SK-N-SH treated with all-trans-retinoic acid at 6 μM for 48 hours (cell line): Measurements from ENCODE around the gene LY6G6C.

Experiments used
- ATAC-seq: fragments of 200-7000 bp; cut with Tn5 transposase; 3 replicates; pipeline ENCODE4 v1.9.1; 2020; ENCODE audit warnings: mild to moderate bottlenecking, moderate library complexity
- ARNTL ChIP-seq: fragments of 450-650 bp; formaldehyde crosslinking; IDR thresholded peaks from 2 replicates; pipeline ENCODE4 v1.5.0; 2020; ENCODE audit warnings: low read depth, mild to moderate bottlenecking, moderate library complexity, borderline replicate concordance
- BACH2 ChIP-seq: fragments of 250-450 bp; sonication (Bioruptor Pico); IDR thresholded peaks from 2 replicates; pipeline ENCODE4 v1.9.0; 2021; ENCODE audit warnings: mild to moderate bottlenecking, borderline replicate concordance
- CREB5 ChIP-seq: fragments of 250-450 bp; sonication (Bioruptor Pico); IDR thresholded peaks from 2 replicates; pipeline ENCODE4 v1.5.1; 2020; ENCODE audit warnings: low read depth, mild to moderate bottlenecking, moderate library complexity
- CSDC2 ChIP-seq: fragments of 250-450 bp; sonication (Bioruptor Pico); IDR thresholded peaks from 2 replicates; pipeline ENCODE4 v1.5.0; 2020; ENCODE audit warnings: mild to moderate bottlenecking, moderate library complexity
- CSRNP3 ChIP-seq: fragments of 250-450 bp; sonication (Bioruptor Pico); IDR thresholded peaks from 2 replicates; pipeline ENCODE4 v1.5.1; 2021; ENCODE audit warnings: mild to moderate bottlenecking, moderate library complexity
- ESRRG ChIP-seq: fragments of 250-450 bp; sonication (Bioruptor Pico); IDR thresholded peaks from 2 replicates; pipeline ENCODE4 v1.6.1; 2021; ENCODE audit warnings: mild to moderate bottlenecking
- GLIS3 ChIP-seq: fragments of 250-450 bp; sonication (Bioruptor Pico); IDR thresholded peaks from 2 replicates; pipeline ENCODE4 v1.5.0; 2020; ENCODE audit warnings: mild to moderate bottlenecking, moderate library complexity
- ISL1 ChIP-seq: fragments of 250-450 bp; sonication (Bioruptor Pico); IDR thresholded peaks from 2 replicates; pipeline ENCODE4 v2.1.2; 2022; ENCODE audit warnings: mild to moderate bottlenecking, moderate library complexity
- OSR1 ChIP-seq: fragments of 250-450 bp; sonication (Bioruptor Pico); IDR thresholded peaks from 2 replicates; pipeline ENCODE4 v1.8.0; 2022; ENCODE audit warnings: moderate library complexity, mild to moderate bottlenecking, inconsistent platforms
- PATZ1 ChIP-seq: fragments of 250-450 bp; sonication (Bioruptor Pico); IDR thresholded peaks from 2 replicates; pipeline ENCODE4 v1.8.0; 2020; ENCODE audit warnings: mild to moderate bottlenecking, moderate library complexity, borderline replicate concordance
- POU6F1 ChIP-seq: fragments of 250-450 bp; sonication (Bioruptor Pico); IDR thresholded peaks from 2 replicates; pipeline ENCODE4 v1.8.0; 2021; ENCODE audit warnings: low read depth, mild to moderate bottlenecking, moderate library complexity, borderline replicate concordance
- RARB ChIP-seq: fragments of 250-450 bp; sonication (Bioruptor Pico); IDR thresholded peaks from 2 replicates; pipeline ENCODE4 v1.8.0; 2021; ENCODE audit warnings: mild to moderate bottlenecking, moderate library complexity
- SNAI2 ChIP-seq: fragments of 250-450 bp; sonication (Bioruptor Pico); IDR thresholded peaks from 2 replicates; pipeline ENCODE4 v1.5.0; 2020; ENCODE audit warnings: mild to moderate bottlenecking, moderate library complexity
- TCF4 ChIP-seq: fragments of 250-450 bp; sonication (Bioruptor Pico); IDR thresholded peaks from 2 replicates; pipeline ENCODE4 v1.8.0; 2021; ENCODE audit warnings: mild to moderate bottlenecking, moderate library complexity, borderline replicate concordance
- TOX ChIP-seq: fragments of 250-450 bp; sonication (Bioruptor Pico); IDR thresholded peaks from 2 replicates; pipeline ENCODE4 v1.8.0; 2021; ENCODE audit warnings: mild to moderate bottlenecking, moderate library complexity, borderline replicate concordance
- TSHZ2 ChIP-seq: fragments of 250-450 bp; sonication (Bioruptor Pico); IDR thresholded peaks from 2 replicates; pipeline ENCODE4 v1.5.0; 2020; ENCODE audit warnings: mild to moderate bottlenecking, moderate library complexity
- ZFP3 ChIP-seq: fragments of 250-450 bp; sonication (Bioruptor Pico); IDR thresholded peaks from 2 replicates; pipeline ENCODE4 v1.5.0; 2020; ENCODE audit warnings: mild to moderate bottlenecking, moderate library complexity
- ZFP30 ChIP-seq: fragments of 450-650 bp; formaldehyde crosslinking; IDR thresholded peaks from 2 replicates; pipeline ENCODE4 v1.5.0; 2022; ENCODE audit warnings: mild to moderate bottlenecking, moderate library complexity
- ZNF565 ChIP-seq: fragments of 450-650 bp; formaldehyde crosslinking; conservative IDR thresholded peaks from 2 replicates; pipeline ENCODE4 v1.5.0; 2020; ENCODE audit warnings: low read depth, mild to moderate bottlenecking, moderate library complexity
- ZNF70 ChIP-seq: fragments of 450-650 bp; formaldehyde crosslinking; IDR thresholded peaks from 2 replicates; pipeline ENCODE4 v1.5.0; 2020; ENCODE audit warnings: mild to moderate bottlenecking, moderate library complexity
- ZNF8 ChIP-seq: fragments of 450-650 bp; formaldehyde crosslinking; IDR thresholded peaks from 2 replicates; pipeline ENCODE4 v1.5.0; 2020; ENCODE audit warnings: mild to moderate bottlenecking, moderate library complexity

LY6G6C gene

GRCh38 chr6:31693535-31693934, 28.0 kb downstream of the LY6G6C start:
- no peak for ATAC-seq
- no peak for TF ChIP-seq BACH2 (CRISPR knock-in tag)
- TF ChIP-seq TCF4 (CRISPR knock-in tag) = no peak
- TF ChIP-seq TSHZ2 (CRISPR knock-in tag) = no peak
- no peak for TF ChIP-seq ARNTL
- no peak for TF ChIP-seq TOX (CRISPR knock-in tag)
- TF ChIP-seq SNAI2 (CRISPR knock-in tag) = no peak
- TF ChIP-seq POU6F1 (CRISPR knock-in tag) = no peak
- TF ChIP-seq ZNF565 (CRISPR knock-in tag) = no peak
- no peak for TF ChIP-seq ZFP3 (CRISPR knock-in tag)
- TF ChIP-seq, all 23 proteins: peak for 0

GRCh38 chr6:31692886-31693285, 28.7 kb downstream of the LY6G6C start:
- ATAC-seq = no peak
- TF ChIP-seq ZFP30 (CRISPR knock-in tag) (no peak), TOX (CRISPR knock-in tag) (no peak), CSRNP3 (CRISPR knock-in tag) (no peak), ZNF70 (CRISPR knock-in tag) (no peak), TCF4 (CRISPR knock-in tag) (no peak), ZNF565 (CRISPR knock-in tag) (no peak), ISL1 (CRISPR knock-in tag) (no peak), RARB (CRISPR knock-in tag) (no peak), SNAI2 (CRISPR knock-in tag) (no peak), PATZ1 (CRISPR knock-in tag) (no peak), CSDC2 (CRISPR knock-in tag) (no peak), GLIS3 (CRISPR knock-in tag) (no peak), CREB5 (CRISPR knock-in tag) (no peak), ESRRG (CRISPR knock-in tag) (no peak), OSR1 (no peak), ZFP3 (CRISPR knock-in tag) (no peak), ZNF8 (CRISPR knock-in tag) (no peak), ARNTL (no peak), TSHZ2 (CRISPR knock-in tag) (no peak)
